ENCODE results near the gene POU6F1.

POU6F1 gene

GRCh38 chr12:51199366-51199945, 18.4 kb downstream of the POU6F1 start:
- no peak for TF ChIP-seq CTCF (IDR thresholded peaks at IDR 0.05; ENCODE audit: extremely low read depth, insufficient read depth, missing control alignments)
- in situ Hi-C loops (cut with MboI; ENCODE audit: low pct_unique_long_range_greater_than_20kb, low sequenced_read_pairs, unreplicated experiment), result no loop called here
- DNase-seq (ENCODE audit: low spot score), result no peak

GRCh38 chr12:51198568-51199365, 19.1 kb downstream of the POU6F1 start:
- no peak for TF ChIP-seq CTCF (IDR thresholded peaks at IDR 0.05; ENCODE audit: extremely low read depth, insufficient read depth, missing control alignments)
- no peak for DNase-seq (ENCODE audit: low spot score)
- in situ Hi-C loops (cut with MboI; ENCODE audit: low pct_unique_long_range_greater_than_20kb, low sequenced_read_pairs, unreplicated experiment), result no loop called here

- DNase-seq (ENCODE audit: low spot score), result no peak
- no peak for TF ChIP-seq CTCF (IDR thresholded peaks at IDR 0.05; ENCODE audit: extremely low read depth, insufficient read depth, missing control alignments)
- in situ Hi-C loops (cut with MboI; ENCODE audit: low pct_unique_long_range_greater_than_20kb, low sequenced_read_pairs, unreplicated experiment), result no loop called here
Measured at GRCh38 chr12:51197736-51198567, 19.9 kb downstream of the POU6F1 start.

- in situ Hi-C loops (cut with MboI; ENCODE audit: low pct_unique_long_range_greater_than_20kb, low sequenced_read_pairs, unreplicated experiment), result no loop called here
- DNase-seq (ENCODE audit: low spot score), result no peak
- TF ChIP-seq CTCF (IDR thresholded peaks at IDR 0.05; ENCODE audit: extremely low read depth, insufficient read depth, missing control alignments), result no peak
Measured at GRCh38 chr12:51196547-51196946, 21.3 kb downstream of the POU6F1 start.

- in situ Hi-C loops (cut with MboI; ENCODE audit: low pct_unique_long_range_greater_than_20kb, low sequenced_read_pairs, unreplicated experiment), result no loop called here
- no peak for DNase-seq (ENCODE audit: low spot score)
- TF ChIP-seq CTCF (IDR thresholded peaks at IDR 0.05; ENCODE audit: extremely low read depth, insufficient read depth, missing control alignments), result no peak
Measured at GRCh38 chr12:51195841-51196240, 22.0 kb downstream of the POU6F1 start.

- in situ Hi-C loops (cut with MboI; ENCODE audit: low pct_unique_long_range_greater_than_20kb, low sequenced_read_pairs, unreplicated experiment), result no loop called here
- no peak for DNase-seq (ENCODE audit: low spot score)
- no peak for TF ChIP-seq CTCF (IDR thresholded peaks at IDR 0.05; ENCODE audit: extremely low read depth, insufficient read depth, missing control alignments)
Measured at GRCh38 chr12:51192284-51192671, 25.6 kb downstream of the POU6F1 start.

Measured in GM13977 (cell line).